HG02798 (cell line): ENCODE measurements around the gene CDC42SE1.

Experiments
- ATAC-seq: cut with Tn5 transposase; IDR thresholded peaks from one replicate; pipeline ENCODE4 v1.9.1; 2021; ENCODE audit warnings: mild to moderate bottlenecking; ENCODE audit not compliant: unreplicated experiment, poor library complexity

Gene CDC42SE1

GRCh38 chr1:151009674-151010345, 49.6 kb downstream of the CDC42SE1 start:
- ATAC-seq = no peak

- ATAC-seq = no peak
Observed at GRCh38 chr1:151009206-151009587, 50.2 kb downstream of the CDC42SE1 start.

GRCh38 chr1:151008244-151009205, 50.9 kb downstream of the CDC42SE1 start, which contains the start of gene PRUNE1:
Gene PRUNE1, plus strand, starts transcription at chr1:151008449. Its CDS starts 184 bp downstream, at chr1:151008633.
- ATAC-seq = peak; percentile 93

GRCh38 chr1:151007853-151008243, 51.6 kb downstream of the CDC42SE1 start:
- ATAC-seq = no peak

GRCh38 chr1:151006327-151007052, 52.9 kb downstream of the CDC42SE1 start, which contains the start of gene MINDY1:
Gene MINDY1, minus strand, starts transcription at chr1:151006902. Its CDS starts 4,285 bp downstream, at chr1:151002617.
- ATAC-seq = no peak

GRCh38 chr1:151005729-151006319, 53.6 kb downstream of the CDC42SE1 start:
- no peak for ATAC-seq

- no peak for ATAC-seq
Observed at GRCh38 chr1:151003180-151003579, 56.2 kb downstream of the CDC42SE1 start.

GRCh38 chr1:151002611-151003010, 56.8 kb downstream of the CDC42SE1 start:
- no peak for ATAC-seq

- no peak for ATAC-seq
Observed at GRCh38 chr1:151002051-151002450, 57.4 kb downstream of the CDC42SE1 start.

- no peak for ATAC-seq
Observed at GRCh38 chr1:151001602-151002001, 57.8 kb downstream of the CDC42SE1 start.
